Measurements from ENCODE around the gene EXOC4. TPM values are rescaled to one million over a fixed set of nuclear protein-coding genes. Genes with fewer than 3 reads are reported as not detected.

EXOC4 gene
- total and polyA plus RNA-seq, 2 of the 13 experiments (the other 11 are each of a cell fraction or from before 2014, with no cell fraction given): 22.5 to 39.0 TPM

DNA sequence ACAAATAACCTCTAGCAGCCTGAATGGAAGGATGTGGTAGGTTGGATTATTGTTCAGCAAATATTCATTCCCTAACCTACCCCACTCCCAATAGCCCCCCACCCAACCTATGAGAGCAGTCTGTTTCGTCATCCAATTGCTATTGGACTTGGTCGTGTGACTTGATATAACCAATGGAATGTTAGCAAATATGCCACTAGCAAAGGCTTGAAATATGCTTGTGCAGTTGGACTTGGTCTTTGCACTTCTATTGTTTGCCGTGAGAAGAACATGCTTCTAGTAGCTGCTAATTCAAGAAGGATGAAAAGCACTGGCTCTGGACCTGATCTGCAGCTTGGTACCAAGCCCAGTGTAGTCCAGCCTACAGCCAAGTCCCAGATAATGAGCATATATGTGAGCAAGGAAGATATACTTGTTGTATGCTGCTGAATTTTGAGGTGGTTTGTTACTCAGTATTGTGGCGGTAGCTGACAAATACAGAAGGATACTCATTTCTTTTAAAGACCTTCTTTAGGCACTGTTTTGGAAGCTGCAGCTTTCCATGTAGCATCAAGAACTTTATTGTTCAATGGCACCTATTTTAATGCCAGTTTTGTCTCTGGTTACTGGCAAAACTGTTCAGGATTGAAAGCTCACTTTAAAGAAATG lies 180.4 kb downstream of the EXOC4 start (continued):
- TF ChIP-seq, protein P1, sequence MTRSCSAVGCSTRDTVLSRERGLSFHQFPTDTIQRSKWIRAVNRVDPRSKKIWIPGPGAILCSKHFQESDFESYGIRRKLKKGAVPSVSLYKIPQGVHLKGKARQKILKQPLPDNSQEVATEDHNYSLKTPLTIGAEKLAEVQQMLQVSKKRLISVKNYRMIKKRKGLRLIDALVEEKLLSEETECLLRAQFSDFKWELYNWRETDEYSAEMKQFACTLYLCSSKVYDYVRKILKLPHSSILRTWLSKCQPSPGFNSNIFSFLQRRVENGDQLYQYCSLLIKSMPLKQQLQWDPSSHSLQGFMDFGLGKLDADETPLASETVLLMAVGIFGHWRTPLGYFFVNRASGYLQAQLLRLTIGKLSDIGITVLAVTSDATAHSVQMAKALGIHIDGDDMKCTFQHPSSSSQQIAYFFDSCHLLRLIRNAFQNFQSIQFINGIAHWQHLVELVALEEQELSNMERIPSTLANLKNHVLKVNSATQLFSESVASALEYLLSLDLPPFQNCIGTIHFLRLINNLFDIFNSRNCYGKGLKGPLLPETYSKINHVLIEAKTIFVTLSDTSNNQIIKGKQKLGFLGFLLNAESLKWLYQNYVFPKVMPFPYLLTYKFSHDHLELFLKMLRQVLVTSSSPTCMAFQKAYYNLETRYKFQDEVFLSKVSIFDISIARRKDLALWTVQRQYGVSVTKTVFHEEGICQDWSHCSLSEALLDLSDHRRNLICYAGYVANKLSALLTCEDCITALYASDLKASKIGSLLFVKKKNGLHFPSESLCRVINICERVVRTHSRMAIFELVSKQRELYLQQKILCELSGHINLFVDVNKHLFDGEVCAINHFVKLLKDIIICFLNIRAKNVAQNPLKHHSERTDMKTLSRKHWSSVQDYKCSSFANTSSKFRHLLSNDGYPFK (CRISPR knock-in tag; IDR thresholded peaks at IDR 0.05; ENCODE audit: borderline replicate concordance): no peak
- TF ChIP-seq, protein P2, sequence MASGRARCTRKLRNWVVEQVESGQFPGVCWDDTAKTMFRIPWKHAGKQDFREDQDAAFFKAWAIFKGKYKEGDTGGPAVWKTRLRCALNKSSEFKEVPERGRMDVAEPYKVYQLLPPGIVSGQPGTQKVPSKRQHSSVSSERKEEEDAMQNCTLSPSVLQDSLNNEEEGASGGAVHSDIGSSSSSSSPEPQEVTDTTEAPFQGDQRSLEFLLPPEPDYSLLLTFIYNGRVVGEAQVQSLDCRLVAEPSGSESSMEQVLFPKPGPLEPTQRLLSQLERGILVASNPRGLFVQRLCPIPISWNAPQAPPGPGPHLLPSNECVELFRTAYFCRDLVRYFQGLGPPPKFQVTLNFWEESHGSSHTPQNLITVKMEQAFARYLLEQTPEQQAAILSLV (CRISPR knock-in tag; IDR thresholded peaks at IDR 0.05; ENCODE audit: borderline replicate concordance): no peak
- no peak for TF ChIP-seq NCOR1 (IDR thresholded peaks at IDR 0.05; ENCODE audit: borderline replicate concordance, low read length)
- TF ChIP-seq CEBPB (IDR thresholded peaks at IDR 0.05; ENCODE audit: borderline replicate concordance, low read depth, low read length): peak; percentile 43; the same call in 1 of the 2 replicates
- no peak for TF ChIP-seq ZNF446 (CRISPR knock-in tag; IDR thresholded peaks at IDR 0.05)
- TF ChIP-seq, protein P3, sequence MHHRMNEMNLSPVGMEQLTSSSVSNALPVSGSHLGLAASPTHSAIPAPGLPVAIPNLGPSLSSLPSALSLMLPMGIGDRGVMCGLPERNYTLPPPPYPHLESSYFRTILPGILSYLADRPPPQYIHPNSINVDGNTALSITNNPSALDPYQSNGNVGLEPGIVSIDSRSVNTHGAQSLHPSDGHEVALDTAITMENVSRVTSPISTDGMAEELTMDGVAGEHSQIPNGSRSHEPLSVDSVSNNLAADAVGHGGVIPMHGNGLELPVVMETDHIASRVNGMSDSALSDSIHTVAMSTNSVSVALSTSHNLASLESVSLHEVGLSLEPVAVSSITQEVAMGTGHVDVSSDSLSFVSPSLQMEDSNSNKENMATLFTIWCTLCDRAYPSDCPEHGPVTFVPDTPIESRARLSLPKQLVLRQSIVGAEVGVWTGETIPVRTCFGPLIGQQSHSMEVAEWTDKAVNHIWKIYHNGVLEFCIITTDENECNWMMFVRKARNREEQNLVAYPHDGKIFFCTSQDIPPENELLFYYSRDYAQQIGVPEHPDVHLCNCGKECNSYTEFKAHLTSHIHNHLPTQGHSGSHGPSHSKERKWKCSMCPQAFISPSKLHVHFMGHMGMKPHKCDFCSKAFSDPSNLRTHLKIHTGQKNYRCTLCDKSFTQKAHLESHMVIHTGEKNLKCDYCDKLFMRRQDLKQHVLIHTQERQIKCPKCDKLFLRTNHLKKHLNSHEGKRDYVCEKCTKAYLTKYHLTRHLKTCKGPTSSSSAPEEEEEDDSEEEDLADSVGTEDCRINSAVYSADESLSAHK (CRISPR knock-in tag; IDR thresholded peaks at IDR 0.05; ENCODE audit: borderline replicate concordance): no peak
- TF ChIP-seq, protein P4, sequence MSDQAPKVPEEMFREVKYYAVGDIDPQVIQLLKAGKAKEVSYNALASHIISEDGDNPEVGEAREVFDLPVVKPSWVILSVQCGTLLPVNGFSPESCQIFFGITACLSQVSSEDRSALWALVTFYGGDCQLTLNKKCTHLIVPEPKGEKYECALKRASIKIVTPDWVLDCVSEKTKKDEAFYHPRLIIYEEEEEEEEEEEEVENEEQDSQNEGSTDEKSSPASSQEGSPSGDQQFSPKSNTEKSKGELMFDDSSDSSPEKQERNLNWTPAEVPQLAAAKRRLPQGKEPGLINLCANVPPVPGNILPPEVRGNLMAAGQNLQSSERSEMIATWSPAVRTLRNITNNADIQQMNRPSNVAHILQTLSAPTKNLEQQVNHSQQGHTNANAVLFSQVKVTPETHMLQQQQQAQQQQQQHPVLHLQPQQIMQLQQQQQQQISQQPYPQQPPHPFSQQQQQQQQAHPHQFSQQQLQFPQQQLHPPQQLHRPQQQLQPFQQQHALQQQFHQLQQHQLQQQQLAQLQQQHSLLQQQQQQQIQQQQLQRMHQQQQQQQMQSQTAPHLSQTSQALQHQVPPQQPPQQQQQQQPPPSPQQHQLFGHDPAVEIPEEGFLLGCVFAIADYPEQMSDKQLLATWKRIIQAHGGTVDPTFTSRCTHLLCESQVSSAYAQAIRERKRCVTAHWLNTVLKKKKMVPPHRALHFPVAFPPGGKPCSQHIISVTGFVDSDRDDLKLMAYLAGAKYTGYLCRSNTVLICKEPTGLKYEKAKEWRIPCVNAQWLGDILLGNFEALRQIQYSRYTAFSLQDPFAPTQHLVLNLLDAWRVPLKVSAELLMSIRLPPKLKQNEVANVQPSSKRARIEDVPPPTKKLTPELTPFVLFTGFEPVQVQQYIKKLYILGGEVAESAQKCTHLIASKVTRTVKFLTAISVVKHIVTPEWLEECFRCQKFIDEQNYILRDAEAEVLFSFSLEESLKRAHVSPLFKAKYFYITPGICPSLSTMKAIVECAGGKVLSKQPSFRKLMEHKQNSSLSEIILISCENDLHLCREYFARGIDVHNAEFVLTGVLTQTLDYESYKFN (CRISPR knock-in tag; conservative IDR thresholded peaks at IDR 0.05): no peak
- TF ChIP-seq, protein P5, sequence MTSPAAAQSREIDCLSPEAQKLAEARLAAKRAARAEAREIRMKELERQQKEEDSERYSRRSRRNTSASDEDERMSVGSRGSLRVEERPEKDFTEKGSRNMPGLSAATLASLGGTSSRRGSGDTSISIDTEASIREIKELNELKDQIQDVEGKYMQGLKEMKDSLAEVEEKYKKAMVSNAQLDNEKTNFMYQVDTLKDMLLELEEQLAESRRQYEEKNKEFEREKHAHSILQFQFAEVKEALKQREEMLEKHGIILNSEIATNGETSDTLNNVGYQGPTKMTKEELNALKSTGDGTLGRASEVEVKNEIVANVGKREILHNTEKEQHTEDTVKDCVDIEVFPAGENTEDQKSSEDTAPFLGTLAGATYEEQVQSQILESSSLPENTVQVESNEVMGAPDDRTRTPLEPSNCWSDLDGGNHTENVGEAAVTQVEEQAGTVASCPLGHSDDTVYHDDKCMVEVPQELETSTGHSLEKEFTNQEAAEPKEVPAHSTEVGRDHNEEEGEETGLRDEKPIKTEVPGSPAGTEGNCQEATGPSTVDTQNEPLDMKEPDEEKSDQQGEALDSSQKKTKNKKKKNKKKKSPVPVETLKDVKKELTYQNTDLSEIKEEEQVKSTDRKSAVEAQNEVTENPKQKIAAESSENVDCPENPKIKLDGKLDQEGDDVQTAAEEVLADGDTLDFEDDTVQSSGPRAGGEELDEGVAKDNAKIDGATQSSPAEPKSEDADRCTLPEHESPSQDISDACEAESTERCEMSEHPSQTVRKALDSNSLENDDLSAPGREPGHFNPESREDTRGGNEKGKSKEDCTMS (CRISPR knock-in tag; conservative IDR thresholded peaks at IDR 0.05): no peak
- TF ChIP-seq, protein P6, sequence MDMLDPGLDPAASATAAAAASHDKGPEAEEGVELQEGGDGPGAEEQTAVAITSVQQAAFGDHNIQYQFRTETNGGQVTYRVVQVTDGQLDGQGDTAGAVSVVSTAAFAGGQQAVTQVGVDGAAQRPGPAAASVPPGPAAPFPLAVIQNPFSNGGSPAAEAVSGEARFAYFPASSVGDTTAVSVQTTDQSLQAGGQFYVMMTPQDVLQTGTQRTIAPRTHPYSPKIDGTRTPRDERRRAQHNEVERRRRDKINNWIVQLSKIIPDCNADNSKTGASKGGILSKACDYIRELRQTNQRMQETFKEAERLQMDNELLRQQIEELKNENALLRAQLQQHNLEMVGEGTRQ (IDR thresholded peaks at IDR 0.05; ENCODE audit: low read depth, low read length): no peak
- TF ChIP-seq, protein P6 (CRISPR knock-in tag; IDR thresholded peaks at IDR 0.05; ENCODE audit: borderline replicate concordance): peak; percentile 64; the same call in 1 of the 2 replicates
- no peak for TF ChIP-seq ZNF431 (CRISPR knock-in tag; IDR thresholded peaks at IDR 0.05; ENCODE audit: borderline replicate concordance, low read depth)
- no peak for TF ChIP-seq ZSCAN22 (CRISPR knock-in tag; IDR thresholded peaks at IDR 0.05)
- TF ChIP-seq RFX5 (IDR thresholded peaks at IDR 0.05; ENCODE audit: low read depth, low read length): no peak

All from HepG2 (cell line).